Fibroblast of pulmonary artery (primary cell): Measurements from ENCODE around the gene TRPV4.

Experiments
- DNase-seq: peaks from one replicate; pipeline ENCODE4 v3.0.0-alpha.2; 2010; ENCODE audit warnings: low read depth
- H3K4me3 ChIP-seq: replicated peaks from 2 replicates; pipeline ENCODE4 v1.5.1; 2011; ENCODE audit warnings: low read depth, mild to moderate bottlenecking, control low read depth, low read length, moderate library complexity
- TF ChIP-seq, protein P1 (sequence below): IDR thresholded peaks from 2 replicates; pipeline ENCODE4 v1.5.1; 2011; ENCODE audit warnings: mild to moderate bottlenecking, control low read depth, low read length, inconsistent platforms; ENCODE audit errors: missing control alignments

The TRPV4 gene

DNA sequence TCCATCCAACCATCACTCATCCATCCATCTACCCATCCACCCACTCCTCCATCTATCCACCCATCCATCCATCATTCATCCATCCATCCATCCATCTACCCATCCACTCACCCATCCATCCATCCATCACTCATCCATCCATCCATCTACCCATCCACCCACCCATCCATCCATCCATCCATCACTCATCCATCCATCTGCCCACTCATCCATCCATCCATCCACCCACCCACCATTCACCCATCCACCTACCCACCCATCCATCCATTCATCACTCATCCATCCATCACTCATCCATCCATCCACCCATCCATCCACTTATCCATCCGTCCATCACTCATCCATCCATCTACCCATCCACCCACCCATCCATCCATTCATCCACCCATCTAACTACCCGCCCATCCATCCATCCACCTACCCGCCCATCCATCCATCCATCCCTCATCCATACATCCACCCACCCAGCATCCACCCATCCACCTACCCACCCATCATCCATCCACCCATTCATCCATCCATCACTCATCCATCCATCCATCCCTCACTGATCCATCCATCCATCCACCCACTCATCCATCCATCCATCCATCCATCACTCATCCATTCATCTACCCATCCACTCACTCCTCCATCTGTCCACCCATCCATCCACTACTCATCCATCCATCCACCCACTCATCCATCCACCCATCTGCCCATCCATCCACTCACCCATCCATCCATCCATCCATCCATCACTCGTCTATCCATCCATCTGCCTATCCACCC is 24.1 kb downstream of the TRPV4 start:
- no peak overlapping the region for H3K4me3 ChIP-seq
- TF ChIP-seq, protein P1, sequence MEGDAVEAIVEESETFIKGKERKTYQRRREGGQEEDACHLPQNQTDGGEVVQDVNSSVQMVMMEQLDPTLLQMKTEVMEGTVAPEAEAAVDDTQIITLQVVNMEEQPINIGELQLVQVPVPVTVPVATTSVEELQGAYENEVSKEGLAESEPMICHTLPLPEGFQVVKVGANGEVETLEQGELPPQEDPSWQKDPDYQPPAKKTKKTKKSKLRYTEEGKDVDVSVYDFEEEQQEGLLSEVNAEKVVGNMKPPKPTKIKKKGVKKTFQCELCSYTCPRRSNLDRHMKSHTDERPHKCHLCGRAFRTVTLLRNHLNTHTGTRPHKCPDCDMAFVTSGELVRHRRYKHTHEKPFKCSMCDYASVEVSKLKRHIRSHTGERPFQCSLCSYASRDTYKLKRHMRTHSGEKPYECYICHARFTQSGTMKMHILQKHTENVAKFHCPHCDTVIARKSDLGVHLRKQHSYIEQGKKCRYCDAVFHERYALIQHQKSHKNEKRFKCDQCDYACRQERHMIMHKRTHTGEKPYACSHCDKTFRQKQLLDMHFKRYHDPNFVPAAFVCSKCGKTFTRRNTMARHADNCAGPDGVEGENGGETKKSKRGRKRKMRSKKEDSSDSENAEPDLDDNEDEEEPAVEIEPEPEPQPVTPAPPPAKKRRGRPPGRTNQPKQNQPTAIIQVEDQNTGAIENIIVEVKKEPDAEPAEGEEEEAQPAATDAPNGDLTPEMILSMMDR = no peak
- no peak for DNase-seq

DNA sequence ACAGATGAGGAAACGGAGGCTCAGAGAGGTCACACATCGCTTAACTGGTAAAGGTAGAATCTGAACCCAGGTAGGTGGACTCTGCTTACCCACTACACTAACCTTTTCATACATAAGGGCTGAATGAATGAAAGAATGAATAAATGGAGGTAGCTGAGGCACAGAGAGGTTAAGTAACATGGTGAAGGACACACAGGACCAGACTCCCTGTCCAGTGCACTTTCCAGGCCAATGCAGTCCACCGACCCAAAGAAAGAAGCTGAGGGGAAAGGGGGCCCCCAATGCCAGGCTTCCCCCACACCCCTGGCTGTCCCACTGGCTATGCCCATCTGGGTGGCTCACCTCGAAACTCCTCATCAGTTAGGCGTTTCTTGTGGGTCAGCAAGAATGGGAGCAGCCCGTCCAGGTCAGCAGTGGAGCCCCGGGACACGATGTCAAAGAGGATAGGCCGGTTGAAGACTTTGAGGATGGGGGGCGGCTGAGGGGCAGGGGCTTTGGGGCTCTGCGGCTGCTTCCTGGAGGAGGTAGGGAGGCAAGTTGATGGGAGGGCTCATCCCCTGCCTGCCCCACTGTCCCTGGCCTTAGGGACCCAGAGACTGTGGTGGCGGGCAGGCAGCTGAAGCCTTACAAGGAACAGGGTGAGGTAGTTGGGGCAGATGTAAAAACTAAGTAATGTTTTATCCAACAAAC is 25.1 kb downstream of the TRPV4 start:
- H3K4me3 ChIP-seq = no peak overlapping the region
- TF ChIP-seq, protein P1 = no peak
- DNase-seq = no peak

DNA sequence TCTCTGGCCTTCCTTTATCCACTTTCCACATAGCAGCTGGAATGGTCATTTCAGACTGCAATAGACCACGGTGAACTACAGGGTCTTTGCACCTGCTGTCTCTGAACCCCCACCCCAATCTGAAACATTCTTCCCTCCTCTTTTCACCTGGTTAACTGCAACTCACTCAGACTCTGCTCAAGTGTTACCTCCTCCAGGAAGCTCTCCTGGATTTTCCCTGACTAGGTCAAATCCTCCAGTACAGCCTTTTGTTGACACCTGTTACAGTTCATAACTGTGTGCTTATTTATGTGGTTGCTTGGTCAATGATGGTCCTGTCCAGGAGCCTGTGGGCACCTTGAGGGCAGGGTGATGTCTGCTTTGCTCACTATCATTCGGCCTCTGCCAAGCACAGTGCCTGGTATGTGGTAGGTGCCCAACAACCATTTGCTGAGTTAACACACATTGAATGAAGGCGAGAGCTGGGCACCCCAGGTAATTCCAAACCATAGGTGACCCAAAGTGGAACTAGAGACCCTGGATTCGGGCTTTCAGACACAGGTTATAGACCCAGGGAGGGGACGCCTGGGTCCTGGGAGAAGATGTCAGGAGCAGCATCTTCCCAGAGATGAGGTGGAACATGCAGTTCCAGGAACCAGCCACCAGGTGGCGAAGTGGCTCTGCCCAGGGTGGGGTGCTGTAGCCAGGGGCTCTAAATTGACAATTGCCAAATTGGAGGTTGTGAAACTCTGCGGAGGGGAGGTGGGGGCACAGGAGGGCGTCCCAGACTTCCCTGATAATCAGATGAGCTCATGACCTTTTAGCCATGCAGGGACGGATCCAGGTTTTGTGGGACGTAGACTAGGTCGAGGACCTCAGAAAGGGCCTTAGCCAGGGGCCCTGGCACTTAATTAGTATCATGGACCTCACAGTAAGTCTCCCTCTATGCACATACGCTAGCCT is 28.1 kb downstream of the TRPV4 start:
- no peak overlapping the region for H3K4me3 ChIP-seq
- DNase-seq = peak; percentile 58
- TF ChIP-seq, protein P1 = peak; percentile 98

DNA sequence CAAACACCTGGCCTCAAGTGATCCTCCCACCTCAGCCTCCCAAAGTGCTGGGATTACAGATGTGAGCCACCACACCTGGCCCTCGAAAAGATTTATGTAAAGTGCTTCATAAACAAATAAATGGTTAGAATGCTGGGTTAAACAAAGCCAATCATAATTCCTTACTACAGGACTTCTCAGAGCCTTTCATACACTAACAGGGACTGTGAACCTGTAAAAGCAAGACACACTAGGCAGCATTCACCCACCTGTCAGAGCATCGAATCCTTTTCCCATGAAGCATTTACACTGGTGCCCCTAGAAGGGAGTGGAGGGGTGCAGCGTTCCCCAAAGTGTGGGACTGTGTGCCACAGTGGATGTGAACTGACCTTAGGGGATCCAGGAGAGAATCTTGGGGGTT is 29.5 kb downstream of the TRPV4 start:
- TF ChIP-seq, protein P1 = no peak
- no peak for DNase-seq

DNA sequence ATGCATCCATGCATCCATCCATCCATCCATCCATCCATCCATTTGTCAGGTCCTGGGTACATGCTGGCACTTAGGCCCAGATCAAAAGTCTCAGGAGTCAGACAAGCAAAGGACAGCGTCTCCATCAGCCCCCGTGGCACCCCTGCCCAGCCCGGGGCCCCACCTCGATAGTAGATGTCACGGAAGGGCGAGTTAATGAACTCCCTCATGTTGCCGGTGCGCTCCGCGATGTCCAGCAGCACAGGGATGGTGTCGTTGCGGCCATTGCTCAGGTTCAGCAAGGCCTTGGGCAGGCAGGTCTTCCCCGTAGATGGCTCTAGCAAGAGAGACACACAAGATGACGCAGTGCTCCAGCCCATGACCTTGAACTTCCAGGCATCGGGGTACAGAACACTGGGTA is 30.4 kb downstream of the TRPV4 start:
- TF ChIP-seq, protein P1 = no peak

More for the DNA sequence above, 29.5 kb downstream of the TRPV4 start:
- H3K4me3 ChIP-seq = no peak overlapping the region

DNA sequence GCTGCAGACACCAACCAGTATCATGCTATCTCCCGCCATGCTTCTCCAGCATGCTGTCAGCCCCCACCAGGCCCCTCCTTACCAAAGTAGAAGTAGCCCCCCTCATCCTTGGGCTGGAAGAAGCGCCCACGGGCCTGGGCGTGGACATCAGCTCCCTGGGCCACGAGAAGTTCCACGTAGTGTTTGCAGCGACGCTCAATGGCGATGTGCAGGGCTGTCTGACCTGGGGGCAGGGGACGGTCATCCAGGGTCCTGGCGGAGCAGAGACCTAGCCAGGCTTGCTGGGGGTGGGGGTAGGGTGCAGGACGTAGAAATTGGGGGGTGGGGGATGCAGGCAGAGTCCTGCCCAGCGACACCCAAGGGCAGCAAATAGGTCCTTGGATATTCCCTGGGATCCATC is 32.7 kb downstream of the TRPV4 start:
- TF ChIP-seq, protein P1 = no peak
- H3K4me3 ChIP-seq = no peak overlapping the region
- no peak for DNase-seq

More for the DNA sequence above, 30.4 kb downstream of the TRPV4 start:
- DNase-seq = no peak
- H3K4me3 ChIP-seq = no peak overlapping the region
